HepG2 (cell line): ENCODE measurements around the gene MEG3.

ENCODE experiments used
- AHR ChIP-seq: IDR thresholded peaks from 2 replicates; pipeline ENCODE4 v1.6.1; 2018; ENCODE audit warnings: missing genetic modification reagents, missing compliant biosample characterization
- CTCF ChIP-seq: sonication (generic); formaldehyde crosslinking; IDR thresholded peaks from 2 replicates; pipeline ENCODE4 v1.5.0; 2020; ENCODE audit warnings: mild to moderate bottlenecking, missing genetic modification reagents, moderate library complexity
- E2F1 ChIP-seq: sonication (generic); formaldehyde crosslinking; IDR thresholded peaks from 2 replicates; pipeline ENCODE4 v1.5.0; 2020; ENCODE audit warnings: missing genetic modification reagents
- EP300 ChIP-seq, 3 experiments: sonication (generic) in 1 of 3; formaldehyde crosslinking in 1 of 3; IDR thresholded peaks; 2 replicates each; pipeline versions ENCODE4 v1.5.1 to v1.6.1; 2011 to 2020; ENCODE audit warnings: low read depth in 2 of 3, low read length in 2 of 3, borderline replicate concordance in 1 of 3, improper control_type of control experiment in 1 of 3, mild to moderate bottlenecking in 1 of 3, missing genetic modification reagents in 1 of 3, moderate library complexity in 1 of 3
- ESRRA ChIP-seq: sonication (generic); formaldehyde crosslinking; IDR thresholded peaks from 2 replicates; pipeline ENCODE4 v1.5.1; 2020; ENCODE audit warnings: mild to moderate bottlenecking, low read depth, missing genetic modification reagents
- FOXP1 ChIP-seq, 2 experiments: fragments of 450-650 bp in 1 of 2; IDR thresholded peaks; 2 replicates each; pipeline ENCODE4 v1.6.1; 2017 to 2018; ENCODE audit warnings: antibody characterized with exemption in 1 of 2
- JUN ChIP-seq: sonication (generic); formaldehyde crosslinking; IDR thresholded peaks from 2 replicates; pipeline ENCODE4 v1.4.0; 2020; ENCODE audit warnings: mild to moderate bottlenecking, missing genetic modification reagents
- POLR2A ChIP-seq, 2 experiments: IDR thresholded peaks; 2 replicates each; pipeline ENCODE4 v1.6.1; 2011; ENCODE audit warnings: low read depth in 2 of 2, low read length in 2 of 2, mild to moderate bottlenecking in 1 of 2, moderate library complexity in 1 of 2; ENCODE audit not compliant: insufficient read depth in 1 of 2
- SNAPC2 ChIP-seq: sonication (generic); formaldehyde crosslinking; IDR thresholded peaks from 2 replicates; pipeline ENCODE4 v1.8.1; 2022; ENCODE audit warnings: mild to moderate bottlenecking, missing genetic modification reagents
- SP1 ChIP-seq, 2 experiments: fragments of 450-650 bp in 1 of 2; sonication (generic) in 1 of 2; formaldehyde crosslinking in 1 of 2; IDR thresholded peaks; 2 replicates each; pipeline versions ENCODE4 v1.4.0 to v1.6.1; 2016 to 2020; ENCODE audit warnings: missing genetic modification reagents in 1 of 2
- ZNF878 ChIP-seq: sonication (generic); formaldehyde crosslinking; IDR thresholded peaks from 2 replicates; pipeline ENCODE4 v1.8.1; 2023; ENCODE audit warnings: mild to moderate bottlenecking, missing genetic modification reagents, moderate library complexity
- TF ChIP-seq, protein P1 (sequence below): sonication (generic); formaldehyde crosslinking; IDR thresholded peaks from 2 replicates; pipeline ENCODE4 v1.8.0; 2022; ENCODE audit warnings: low read depth, missing genetic modification reagents

GRCh38 chr14:100802766-100803165 lies 23.2 kb upstream of the MEG3 start:
- no peak for TF ChIP-seq SNAPC2
- TF ChIP-seq CTCF (CRISPR knock-in tag), result no peak
- TF ChIP-seq EP300 (IDR thresholded peaks at IDR 0.05; ENCODE audit: low read depth in 2 of 2, low read length in 2 of 2), result no peak
- TF ChIP-seq EP300 (CRISPR knock-in tag; IDR thresholded peaks at IDR 0.05; ENCODE audit: borderline replicate concordance), result no peak
- TF ChIP-seq E2F1, result no peak
- no peak for TF ChIP-seq JUN
- TF ChIP-seq AHR, result no peak
- TF ChIP-seq, protein P1, sequence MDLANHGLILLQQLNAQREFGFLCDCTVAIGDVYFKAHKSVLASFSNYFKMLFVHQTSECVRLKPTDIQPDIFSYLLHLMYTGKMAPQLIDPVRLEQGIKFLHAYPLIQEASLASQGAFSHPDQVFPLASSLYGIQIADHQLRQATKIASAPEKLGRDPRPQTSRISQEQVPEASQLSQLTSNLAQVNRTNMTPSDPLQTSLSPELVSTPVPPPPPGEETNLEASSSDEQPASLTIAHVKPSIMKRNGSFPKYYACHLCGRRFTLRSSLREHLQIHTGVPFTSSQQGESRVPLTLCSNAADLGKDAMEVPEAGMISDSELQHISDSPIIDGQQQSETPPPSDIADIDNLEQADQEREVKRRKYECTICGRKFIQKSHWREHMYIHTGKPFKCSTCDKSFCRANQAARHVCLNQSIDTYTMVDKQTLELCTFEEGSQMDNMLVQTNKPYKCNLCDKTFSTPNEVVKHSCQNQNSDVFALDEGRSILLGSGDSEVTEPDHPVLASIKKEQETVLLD (CRISPR knock-in tag), result no peak
- TF ChIP-seq ESRRA (CRISPR knock-in tag), result no peak
- TF ChIP-seq SP1 (IDR thresholded peaks at IDR 0.05), result no peak
- no peak for TF ChIP-seq SP1 (CRISPR knock-in tag; IDR thresholded peaks at IDR 0.05)
- no peak for TF ChIP-seq POLR2A (IDR thresholded peaks at IDR 0.05; ENCODE audit: insufficient read depth in 1 of 2, low read depth in 2 of 2, low read length in 2 of 2)
- no peak for TF ChIP-seq FOXP1 (IDR thresholded peaks at IDR 0.05)
- no peak for TF ChIP-seq FOXP1 (CRISPR knock-in tag; IDR thresholded peaks at IDR 0.05)
- TF ChIP-seq ZNF878 (CRISPR knock-in tag), result no peak
